ENCODE results near the gene RNF113A.
A peak's percentile ranks its signal among the peaks of the same experiment; 100 is the strongest.

Gene RNF113A

DNA sequence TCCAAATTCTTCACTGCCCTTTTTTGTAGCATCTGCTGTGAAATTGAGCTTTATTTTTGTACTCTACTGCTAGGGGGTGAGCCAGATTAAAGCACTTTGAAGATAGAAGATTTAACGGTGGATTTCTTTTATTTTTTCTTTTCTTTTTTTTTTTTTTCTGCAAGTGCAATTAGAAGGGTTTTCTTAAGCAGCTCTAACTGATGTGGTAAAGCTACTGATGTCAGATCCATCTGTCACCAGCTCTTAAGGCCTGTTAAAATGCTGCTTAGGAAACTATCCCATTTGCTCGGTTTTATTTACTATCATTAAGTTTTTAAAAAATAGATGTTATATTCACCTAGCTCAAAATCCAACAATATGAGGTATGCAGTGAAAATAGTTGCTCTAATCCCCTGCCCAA is 7.2 kb upstream of the RNF113A start:
- TF ChIP-seq, protein P1, sequence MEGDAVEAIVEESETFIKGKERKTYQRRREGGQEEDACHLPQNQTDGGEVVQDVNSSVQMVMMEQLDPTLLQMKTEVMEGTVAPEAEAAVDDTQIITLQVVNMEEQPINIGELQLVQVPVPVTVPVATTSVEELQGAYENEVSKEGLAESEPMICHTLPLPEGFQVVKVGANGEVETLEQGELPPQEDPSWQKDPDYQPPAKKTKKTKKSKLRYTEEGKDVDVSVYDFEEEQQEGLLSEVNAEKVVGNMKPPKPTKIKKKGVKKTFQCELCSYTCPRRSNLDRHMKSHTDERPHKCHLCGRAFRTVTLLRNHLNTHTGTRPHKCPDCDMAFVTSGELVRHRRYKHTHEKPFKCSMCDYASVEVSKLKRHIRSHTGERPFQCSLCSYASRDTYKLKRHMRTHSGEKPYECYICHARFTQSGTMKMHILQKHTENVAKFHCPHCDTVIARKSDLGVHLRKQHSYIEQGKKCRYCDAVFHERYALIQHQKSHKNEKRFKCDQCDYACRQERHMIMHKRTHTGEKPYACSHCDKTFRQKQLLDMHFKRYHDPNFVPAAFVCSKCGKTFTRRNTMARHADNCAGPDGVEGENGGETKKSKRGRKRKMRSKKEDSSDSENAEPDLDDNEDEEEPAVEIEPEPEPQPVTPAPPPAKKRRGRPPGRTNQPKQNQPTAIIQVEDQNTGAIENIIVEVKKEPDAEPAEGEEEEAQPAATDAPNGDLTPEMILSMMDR (IDR thresholded peaks at IDR 0.05; ENCODE audit: insufficient read depth, low read depth, low read length, missing control alignments) = no peak
- DNase-seq (ENCODE audit: low read depth) = no peak
- H3K4me3 ChIP-seq (ENCODE audit: low read length) = no peak overlapping the region

- H3K4me3 ChIP-seq (ENCODE audit: low read length) = peak overlapping the region; percentile 75
- DNase-seq (ENCODE audit: low read depth) = no peak
- TF ChIP-seq, protein P1 (IDR thresholded peaks at IDR 0.05; ENCODE audit: insufficient read depth, low read depth, low read length, missing control alignments) = no peak
Observed at GRCh38 chrX:119871245-119871598, 311 bp downstream of the RNF113A start.

DNA sequence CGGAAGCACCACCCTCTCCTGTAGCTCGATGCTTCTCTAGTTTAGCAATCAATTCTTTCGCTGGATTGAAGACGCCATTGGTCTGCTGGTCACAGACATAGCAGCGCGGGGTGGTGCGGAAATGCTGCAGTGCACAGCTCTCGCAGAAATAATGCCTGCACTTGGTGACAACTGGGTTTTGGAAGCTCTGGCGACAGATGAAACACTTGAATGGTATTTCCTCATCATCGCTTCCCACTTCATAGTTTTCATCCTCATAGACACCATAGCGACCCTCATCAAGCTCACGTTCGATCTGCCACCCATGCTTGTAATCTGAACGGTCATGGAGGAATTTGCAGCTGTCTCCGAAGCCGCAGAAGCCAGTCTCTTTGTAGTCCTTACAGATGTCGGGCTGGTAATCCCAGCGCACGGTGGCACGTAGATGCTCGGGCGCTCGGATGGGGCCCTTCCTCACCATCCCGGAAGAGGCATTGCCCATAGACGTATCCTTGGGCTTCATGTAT is 854 bp downstream of the RNF113A start:
- peak; percentile 24 for DNase-seq (ENCODE audit: low read depth)
- TF ChIP-seq, protein P1 (IDR thresholded peaks at IDR 0.05; ENCODE audit: insufficient read depth, low read depth, low read length, missing control alignments) = no peak
- peak overlapping the region; percentile 75 for H3K4me3 ChIP-seq (ENCODE audit: low read length)

GRCh38 chrX:119853444-119853843 is 18.1 kb downstream of the RNF113A start:
- TF ChIP-seq, protein P1 (IDR thresholded peaks at IDR 0.05; ENCODE audit: insufficient read depth, low read depth, low read length, missing control alignments) = no peak
- peak; percentile 0 for DNase-seq (ENCODE audit: low read depth)

DNA sequence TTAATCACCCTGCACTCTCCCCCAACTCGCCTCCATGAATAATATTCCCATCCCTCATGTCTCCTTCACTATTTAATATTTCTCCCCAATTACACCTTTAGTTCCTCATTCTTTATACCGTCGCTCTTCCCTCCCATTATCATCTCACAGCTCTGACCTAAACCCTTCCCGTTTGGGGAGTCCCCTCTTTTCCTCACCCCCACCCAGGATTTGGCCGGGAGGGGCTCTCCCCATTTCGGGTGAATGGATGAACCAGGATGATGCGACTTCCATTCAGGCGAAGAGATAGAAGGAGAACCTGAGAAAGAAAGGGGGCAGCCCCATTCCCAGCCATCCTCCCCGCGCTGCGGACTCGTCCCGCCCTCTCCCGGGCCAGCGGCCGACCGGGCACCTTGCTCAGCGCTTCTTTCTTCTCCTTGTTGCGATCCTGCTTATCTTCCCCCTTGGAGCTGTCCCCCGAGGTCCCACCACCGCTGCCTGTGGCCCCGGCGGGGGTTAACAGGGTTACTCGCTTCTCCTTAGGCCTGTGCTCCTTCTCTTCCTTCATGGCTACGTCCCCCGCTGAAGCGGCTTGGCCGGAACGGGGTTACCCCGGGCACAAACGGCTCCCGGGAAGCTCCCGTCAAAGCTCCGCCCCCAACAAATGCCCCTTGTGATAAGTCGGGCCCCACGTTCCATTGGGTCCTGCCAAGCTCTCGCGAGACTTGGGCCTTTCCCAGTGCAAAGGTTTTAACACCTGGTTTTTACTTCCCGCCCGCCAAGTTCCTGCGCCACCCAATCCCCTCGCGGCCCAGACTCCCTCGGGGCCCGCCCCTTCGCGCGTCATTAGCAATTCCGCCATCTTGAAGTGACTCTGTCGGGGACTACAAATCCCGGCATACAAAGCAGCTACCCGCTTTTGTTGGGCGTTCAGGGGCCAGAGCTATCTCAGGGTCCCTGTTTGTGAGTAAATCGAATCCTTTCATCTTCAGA is 18.9 kb downstream of the RNF113A start, which contains the start of gene UPF3B:
Gene UPF3B, minus strand, starts transcription at position 582 of the 972 bp plus-strand sequence. Its CDS starts 35 bp downstream, at position 547.
- peak; percentile 97 for DNase-seq (ENCODE audit: low read depth)
- H3K4me3 ChIP-seq (ENCODE audit: low read length) = peak within 1 kb of the TSS; percentile 74
- TF ChIP-seq, protein P1 (IDR thresholded peaks at IDR 0.05; ENCODE audit: insufficient read depth, low read depth, low read length, missing control alignments) = no peak

More at GRCh38 chrX:119853444-119853843, 18.1 kb downstream of the RNF113A start:
- H3K4me3 ChIP-seq (ENCODE audit: low read length) = peak overlapping the region; percentile 74

DNA sequence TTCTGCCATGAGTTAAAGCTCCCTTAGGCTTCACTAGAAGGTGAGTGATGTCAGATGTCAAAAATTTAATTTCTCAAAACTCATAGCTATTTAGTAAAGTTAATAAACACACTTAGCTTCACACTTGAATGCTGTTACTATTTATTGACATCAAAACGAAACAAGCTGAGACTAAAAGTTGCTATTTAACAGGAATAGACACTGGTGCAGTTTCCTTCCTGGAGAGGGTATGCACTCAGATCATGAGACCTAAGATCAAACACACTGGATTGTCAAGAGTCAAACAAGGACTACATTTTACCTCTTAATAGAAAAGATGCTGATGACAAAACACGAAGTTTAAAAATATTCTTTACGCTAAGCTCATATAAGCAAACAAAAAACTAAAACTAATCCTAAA is 37.6 kb downstream of the RNF113A start:
- TF ChIP-seq, protein P1 (IDR thresholded peaks at IDR 0.05; ENCODE audit: insufficient read depth, low read depth, low read length, missing control alignments) = no peak
- DNase-seq (ENCODE audit: low read depth) = no peak
- H3K4me3 ChIP-seq (ENCODE audit: low read length) = no peak overlapping the region
